ENCODE data around the gene ZNF536.
"Not testable (repeated sequence)": the region's sequence is repeated elsewhere in the genome, so short reads cannot be mapped to it uniquely, and the experiment has no call there.

ZNF536 gene

DNA sequence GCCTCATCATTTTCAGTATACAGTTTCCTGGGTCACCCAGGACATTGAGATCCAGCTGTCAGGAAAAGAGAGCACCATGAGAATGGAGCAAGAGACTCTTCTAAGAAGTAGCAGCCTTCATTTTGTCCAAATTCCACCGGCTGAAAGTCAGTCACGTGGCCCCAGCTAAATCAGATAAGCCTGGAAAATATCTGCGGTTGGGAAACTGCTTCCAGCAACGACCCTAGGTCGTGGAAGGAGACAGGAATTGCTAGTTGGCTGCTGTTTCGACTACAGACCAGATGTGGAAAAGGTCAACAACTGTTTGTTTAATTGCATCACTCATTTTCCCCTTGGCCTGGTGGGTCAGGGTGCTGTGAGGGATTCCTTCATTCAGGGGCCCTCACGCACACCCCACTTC, 107.0 kb downstream of the ZNF536 start:
- no peak overlapping the region for H3K27ac ChIP-seq
- no peak for TF ChIP-seq ZFX (IDR thresholded peaks at IDR 0.05; ENCODE audit: borderline replicate concordance)
- TF ChIP-seq, protein P1, sequence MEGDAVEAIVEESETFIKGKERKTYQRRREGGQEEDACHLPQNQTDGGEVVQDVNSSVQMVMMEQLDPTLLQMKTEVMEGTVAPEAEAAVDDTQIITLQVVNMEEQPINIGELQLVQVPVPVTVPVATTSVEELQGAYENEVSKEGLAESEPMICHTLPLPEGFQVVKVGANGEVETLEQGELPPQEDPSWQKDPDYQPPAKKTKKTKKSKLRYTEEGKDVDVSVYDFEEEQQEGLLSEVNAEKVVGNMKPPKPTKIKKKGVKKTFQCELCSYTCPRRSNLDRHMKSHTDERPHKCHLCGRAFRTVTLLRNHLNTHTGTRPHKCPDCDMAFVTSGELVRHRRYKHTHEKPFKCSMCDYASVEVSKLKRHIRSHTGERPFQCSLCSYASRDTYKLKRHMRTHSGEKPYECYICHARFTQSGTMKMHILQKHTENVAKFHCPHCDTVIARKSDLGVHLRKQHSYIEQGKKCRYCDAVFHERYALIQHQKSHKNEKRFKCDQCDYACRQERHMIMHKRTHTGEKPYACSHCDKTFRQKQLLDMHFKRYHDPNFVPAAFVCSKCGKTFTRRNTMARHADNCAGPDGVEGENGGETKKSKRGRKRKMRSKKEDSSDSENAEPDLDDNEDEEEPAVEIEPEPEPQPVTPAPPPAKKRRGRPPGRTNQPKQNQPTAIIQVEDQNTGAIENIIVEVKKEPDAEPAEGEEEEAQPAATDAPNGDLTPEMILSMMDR (IDR thresholded peaks at IDR 0.05), result no peak

DNA sequence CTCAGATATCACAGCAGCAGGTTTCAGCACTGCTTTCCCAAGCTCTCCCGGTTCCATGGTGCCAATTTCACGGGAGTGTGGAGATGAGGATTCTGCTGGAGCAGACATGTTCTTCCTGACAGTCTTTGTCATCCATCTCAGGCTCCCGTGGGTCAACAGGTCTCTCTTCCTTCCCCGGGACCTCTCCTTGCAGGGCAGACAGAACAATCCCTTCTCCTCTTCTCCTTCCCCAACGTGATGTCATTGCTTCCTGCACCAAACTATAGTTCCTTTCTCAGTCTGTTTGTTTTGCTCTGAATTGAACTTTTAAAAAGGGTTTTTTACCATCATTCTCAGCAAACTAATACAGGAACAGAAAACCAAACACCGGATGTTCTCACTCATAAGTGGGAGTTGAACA, 107.9 kb downstream of the ZNF536 start:
- no peak overlapping the region for H3K27ac ChIP-seq
- TF ChIP-seq, protein P1 (IDR thresholded peaks at IDR 0.05), result no peak
- no peak for TF ChIP-seq ZFX (IDR thresholded peaks at IDR 0.05; ENCODE audit: borderline replicate concordance)

DNA sequence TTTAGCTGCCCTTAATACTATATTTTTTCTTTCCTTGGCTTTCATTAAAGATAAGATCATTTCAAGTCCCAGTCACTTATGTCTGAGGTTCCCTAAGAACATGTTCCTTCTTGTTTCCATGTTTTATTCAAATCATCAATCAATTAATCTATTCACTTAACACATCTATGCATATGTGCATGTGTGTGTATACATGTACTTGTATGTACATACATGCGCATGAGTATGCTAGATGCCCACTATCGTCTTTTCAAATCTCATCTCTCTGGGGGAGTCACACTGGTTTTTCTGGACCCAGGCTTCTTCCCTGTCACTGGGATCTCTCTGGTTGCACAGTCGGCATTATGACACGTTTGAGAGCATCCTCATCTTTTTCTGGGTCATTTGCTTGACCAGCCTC, 108.9 kb downstream of the ZNF536 start:
- no peak overlapping the region for H3K27ac ChIP-seq
- TF ChIP-seq, protein P1 (IDR thresholded peaks at IDR 0.05), result no peak
- TF ChIP-seq ZFX (IDR thresholded peaks at IDR 0.05; ENCODE audit: borderline replicate concordance), result no peak

DNA sequence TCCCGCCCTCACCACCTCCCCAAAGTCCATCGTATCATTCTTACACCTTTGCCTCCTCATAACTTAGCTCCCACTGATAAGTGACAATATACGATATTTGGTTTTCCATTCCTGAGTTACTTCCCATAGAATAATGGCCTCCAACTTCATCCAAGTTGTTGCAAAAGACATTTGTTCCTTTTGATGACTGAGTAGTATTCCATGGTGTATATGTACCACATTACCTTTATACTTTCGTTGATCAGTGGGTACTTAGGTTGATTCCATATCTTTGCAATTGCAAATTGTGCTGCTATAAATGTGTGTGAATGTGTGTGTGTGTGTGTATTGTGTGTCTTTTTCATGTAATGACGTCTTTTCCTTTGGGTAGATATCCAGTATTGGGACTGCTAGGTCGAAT, 109.6 kb downstream of the ZNF536 start:
- H3K27ac ChIP-seq, result no peak overlapping the region
- no peak for TF ChIP-seq ZFX (IDR thresholded peaks at IDR 0.05; ENCODE audit: borderline replicate concordance)
- TF ChIP-seq, protein P1 (IDR thresholded peaks at IDR 0.05), result no peak

DNA sequence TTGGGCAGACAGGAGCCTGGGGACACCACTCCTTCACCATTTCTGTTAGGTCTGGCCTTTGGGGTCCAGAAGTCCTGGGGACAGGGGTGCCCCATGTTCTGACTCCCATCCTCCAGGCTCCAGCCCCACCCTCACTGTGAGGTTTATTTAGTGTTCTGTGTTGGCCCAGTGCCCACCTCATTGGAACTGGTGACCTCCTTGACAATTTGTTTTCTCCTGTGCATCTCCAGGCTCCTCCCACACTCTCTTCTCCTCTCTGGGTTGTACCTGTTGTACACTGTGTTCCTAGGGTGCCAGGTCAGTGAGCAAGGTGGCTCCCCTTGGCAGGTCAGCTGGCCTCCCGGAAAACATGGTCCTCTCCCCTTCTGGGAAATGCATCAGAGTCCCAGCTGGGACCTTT, 110.8 kb downstream of the ZNF536 start:
- TF ChIP-seq, protein P1 (IDR thresholded peaks at IDR 0.05), result no peak
- TF ChIP-seq ZFX (IDR thresholded peaks at IDR 0.05; ENCODE audit: borderline replicate concordance), result no peak
- H3K27ac ChIP-seq, result no peak overlapping the region

DNA sequence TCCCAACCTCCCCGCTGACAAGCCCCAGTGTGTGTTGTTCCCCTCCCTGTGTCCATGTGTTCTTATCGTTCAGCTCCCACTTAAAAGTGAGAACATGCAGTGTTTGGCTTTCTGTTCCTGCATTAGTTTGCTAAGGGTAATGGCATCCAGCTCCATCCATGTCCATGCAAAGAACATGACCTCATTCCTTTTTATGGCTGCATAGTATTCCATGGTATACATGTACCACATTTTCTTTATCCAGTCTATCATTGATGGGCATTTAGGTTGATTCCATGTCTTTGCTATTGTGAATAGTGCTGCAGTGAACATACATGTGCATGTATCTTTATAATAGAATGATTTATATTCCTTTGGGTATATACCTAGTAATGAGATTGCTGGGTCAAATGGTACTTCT, 114.1 kb downstream of the ZNF536 start:
- H3K27ac ChIP-seq, result not testable (repeated sequence)

DNA sequence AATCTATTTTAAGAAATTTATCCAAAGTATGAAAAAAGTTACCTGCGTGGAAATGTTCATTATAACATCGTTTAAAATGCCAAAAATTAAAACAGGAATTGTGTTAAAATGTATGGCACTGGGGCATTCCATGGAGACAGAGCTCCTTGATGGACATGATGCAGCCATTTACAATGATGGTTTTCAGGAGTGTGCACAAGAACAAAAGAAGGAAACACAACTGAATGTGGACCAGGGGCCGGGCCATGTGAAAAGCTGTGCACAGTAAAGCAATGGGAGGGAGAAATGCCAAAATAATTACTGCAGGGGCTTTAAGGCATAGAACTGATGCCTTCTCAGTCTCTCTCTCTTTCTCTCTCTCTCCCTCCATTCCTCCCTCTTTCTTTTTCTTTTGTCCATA, 115.0 kb downstream of the ZNF536 start:
- H3K27ac ChIP-seq, result no peak overlapping the region
- TF ChIP-seq, protein P1 (IDR thresholded peaks at IDR 0.05), result no peak
- TF ChIP-seq ZFX (IDR thresholded peaks at IDR 0.05; ENCODE audit: borderline replicate concordance), result no peak

DNA sequence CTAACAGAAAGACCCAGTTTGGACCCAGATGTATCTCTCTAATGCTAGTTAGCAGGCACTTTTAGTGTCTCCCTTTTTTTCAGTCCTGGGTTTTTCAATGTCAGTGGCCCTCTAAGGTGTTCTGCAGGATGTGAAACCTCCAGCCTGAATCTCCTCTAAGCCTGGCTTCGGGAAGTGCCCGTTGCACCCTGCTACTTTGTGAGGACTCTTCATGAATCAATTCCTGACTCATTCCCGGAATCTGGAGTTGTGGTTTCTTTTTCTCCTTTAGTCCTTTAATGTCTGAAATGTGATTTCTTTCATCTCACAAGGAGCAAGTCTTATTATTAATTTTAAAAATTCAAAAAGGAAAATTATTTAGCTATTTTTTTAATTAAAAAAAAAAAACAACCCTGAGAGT, 116.0 kb downstream of the ZNF536 start:
- no peak for TF ChIP-seq ZFX (IDR thresholded peaks at IDR 0.05; ENCODE audit: borderline replicate concordance)
- H3K27ac ChIP-seq, result no peak overlapping the region
